ENCODE data around the gene SLC8A2. TPM values are rescaled to one million over a fixed set of nuclear protein-coding genes. Genes with fewer than 3 reads are reported as not detected.
A peak's percentile ranks its signal among the peaks of the same experiment; 100 is the strongest.

The SLC8A2 gene
- total and polyA plus RNA-seq, 11 donors, result 0.08 to 0.67 (median 0.29) TPM; not detected in 4

GRCh38 chr19:47421844-47422395, 49.8 kb downstream of the SLC8A2 start:
- Histone ChIP-seq H3K27me3 (peaks cover 12 to 87% (median 66%) of the 10 kb centered on the region in 9 donors), H3K36me3 (no peaks in the 10 kb centered on the region), H3K9me3 (no peaks in the 10 kb centered on the region), H3K27ac (no peak overlapping the region), H3K4me1 (peaks cover 0 to 22% (median 0%) of the 10 kb centered on the region in 12 donors), H3K4me3 (no peak overlapping the region)
- WGBS, 4 donors, result 2 to 4% (median 2%) methylated on average over 31 of the region's 31 CpGs
- TF ChIP-seq CTCF (IDR thresholded peaks at IDR 0.05), result no peak
- intact Hi-C loops (cut with DNase I), result loop anchor here in 1 of 10 donors (10.0 kb wide), 1 partner anchor 127 kb away; no protein-coding TSS in a partner anchor
- DNase-seq, result no peak
- ATAC-seq, result no peak

- ATAC-seq (no peak), DNase-seq (no peak)
- H3K36me3 ChIP-seq, result no peaks in the 10 kb centered on the region
- no peaks in the 10 kb centered on the region for H3K9me3 ChIP-seq
- no peak for TF ChIP-seq POLR2A (IDR thresholded peaks at IDR 0.05)
- intact Hi-C loops (cut with DNase I), result loop anchor here in 1 of 10 donors (10.0 kb wide), 1 partner anchor 127 kb away; no protein-coding TSS in a partner anchor
- H3K4me3 ChIP-seq, result no peak overlapping the region
- peaks cover 12 to 89% (median 72%) of the 10 kb centered on the region in 9 donors for H3K27me3 ChIP-seq
- no peak overlapping the region for H3K27ac ChIP-seq
- H3K4me1 ChIP-seq, result peaks cover 0 to 22% (median 0%) of the 10 kb centered on the region in 12 donors
- 6 to 10% (median 7%) methylated on average over 11 to 16 of the region's 16 CpGs for WGBS, 4 donors
Observed at GRCh38 chr19:47421244-47421786, 50.4 kb downstream of the SLC8A2 start.

GRCh38 chr19:47419789-47420188, 51.9 kb downstream of the SLC8A2 start:
- DNase-seq, result peak in 1 of 5 donors; percentile 28
- Histone ChIP-seq H3K4me3 (no peak overlapping the region), H3K4me1 (peaks cover 0 to 22% (median 0%) of the 10 kb centered on the region in 12 donors), H3K27me3 (peaks cover 15 to 83% (median 73%) of the 10 kb centered on the region in 9 donors), H3K36me3 (no peaks in the 10 kb centered on the region), H3K27ac (no peak overlapping the region), H3K9me3 (no peaks in the 10 kb centered on the region)
- ATAC-seq, result no peak
- TF ChIP-seq POLR2A (IDR thresholded peaks at IDR 0.05), result no peak
- no peak for TF ChIP-seq CTCF (IDR thresholded peaks at IDR 0.05)
- 8 to 19% (median 11%) methylated on average over 15 to 19 of the region's 19 CpGs for WGBS, 4 donors
- intact Hi-C loops (cut with DNase I), result loop anchor here in 1 of 10 donors (10.0 kb wide), 1 partner anchor 125 kb away; no protein-coding TSS in a partner anchor

- H3K9me3 ChIP-seq, result no peaks in the 10 kb centered on the region
- DNase-seq (no peak), ATAC-seq (peak in 1 of 4 donors; percentile 8)
- peaks cover 0 to 22% (median 0%) of the 10 kb centered on the region in 12 donors for H3K4me1 ChIP-seq
- no peak for TF ChIP-seq POLR2A (IDR thresholded peaks at IDR 0.05)
- TF ChIP-seq CTCF (IDR thresholded peaks at IDR 0.05), result no peak
- no peaks in the 10 kb centered on the region for H3K36me3 ChIP-seq
- peak within 1 kb of the TSS in 11 of 12 donors; percentile 6 to 65 (median 51) for H3K4me3 ChIP-seq
- intact Hi-C loops (cut with DNase I), result no loop called here
- WGBS, 4 donors, result 0 to 7% (median 2%) methylated on average over 18 to 70 of the region's 70 CpGs
- H3K27me3 ChIP-seq, result peaks cover 15 to 79% (median 69%) of the 10 kb centered on the region in 9 donors
- no peak within 1 kb of the TSS for H3K27ac ChIP-seq
Observed at GRCh38 chr19:47419030-47419783, 52.5 kb downstream of the SLC8A2 start, which contains the start of gene MEIS3. MEIS3 (minus strand) TSS chr19:47419527; CDS start chr19:47419081, 446 bp downstream.
